Activated gamma-delta T cell (primary cell): ENCODE data around the gene EXOC3.

Experiments
- DNase-seq: peaks from one replicate; lab custom pipeline; 2025; lab: John Stamatoyannopoulos, UW

Gene EXOC3

DNA sequence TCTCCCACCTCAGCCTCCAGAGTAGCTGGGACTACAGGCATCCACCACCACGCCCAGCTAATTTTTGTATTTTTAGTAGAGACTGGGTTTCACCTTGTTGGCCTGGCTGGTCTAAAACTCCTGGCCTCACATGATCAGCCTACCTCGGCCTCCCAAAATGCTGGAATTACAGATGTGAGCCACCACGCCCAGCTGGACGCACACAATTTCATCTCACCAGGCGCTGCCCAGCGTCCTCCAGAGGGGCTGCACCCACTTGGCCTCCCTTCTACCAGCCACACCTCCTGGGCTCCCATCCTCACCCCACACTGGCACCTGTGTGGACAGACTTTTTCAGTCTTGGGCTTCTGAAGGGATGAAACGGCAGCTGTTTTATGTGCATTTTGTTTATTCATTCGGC is 3.8 kb upstream of the EXOC3 start:
- no peak for DNase-seq

DNA sequence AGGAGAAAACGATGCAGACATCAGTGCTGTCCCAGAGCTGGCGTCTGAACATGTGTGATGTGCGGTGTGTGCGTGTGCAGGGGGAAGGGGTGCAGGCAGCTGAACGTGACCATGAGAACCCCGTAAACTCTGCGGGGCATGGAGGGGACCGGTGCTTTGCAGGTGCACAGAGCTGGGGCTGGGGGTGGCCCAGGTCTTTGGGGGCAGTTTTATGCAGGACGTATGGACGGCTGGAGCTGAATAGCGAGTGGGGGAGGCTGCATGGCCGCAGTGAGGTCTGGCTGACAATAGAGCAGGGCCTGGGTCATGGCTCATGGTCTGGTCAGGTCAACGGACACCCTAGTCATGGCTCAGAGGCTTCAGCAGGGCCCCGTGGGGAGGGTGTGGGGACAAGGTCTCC is 3.3 kb upstream of the EXOC3 start:
- no peak for DNase-seq

DNA sequence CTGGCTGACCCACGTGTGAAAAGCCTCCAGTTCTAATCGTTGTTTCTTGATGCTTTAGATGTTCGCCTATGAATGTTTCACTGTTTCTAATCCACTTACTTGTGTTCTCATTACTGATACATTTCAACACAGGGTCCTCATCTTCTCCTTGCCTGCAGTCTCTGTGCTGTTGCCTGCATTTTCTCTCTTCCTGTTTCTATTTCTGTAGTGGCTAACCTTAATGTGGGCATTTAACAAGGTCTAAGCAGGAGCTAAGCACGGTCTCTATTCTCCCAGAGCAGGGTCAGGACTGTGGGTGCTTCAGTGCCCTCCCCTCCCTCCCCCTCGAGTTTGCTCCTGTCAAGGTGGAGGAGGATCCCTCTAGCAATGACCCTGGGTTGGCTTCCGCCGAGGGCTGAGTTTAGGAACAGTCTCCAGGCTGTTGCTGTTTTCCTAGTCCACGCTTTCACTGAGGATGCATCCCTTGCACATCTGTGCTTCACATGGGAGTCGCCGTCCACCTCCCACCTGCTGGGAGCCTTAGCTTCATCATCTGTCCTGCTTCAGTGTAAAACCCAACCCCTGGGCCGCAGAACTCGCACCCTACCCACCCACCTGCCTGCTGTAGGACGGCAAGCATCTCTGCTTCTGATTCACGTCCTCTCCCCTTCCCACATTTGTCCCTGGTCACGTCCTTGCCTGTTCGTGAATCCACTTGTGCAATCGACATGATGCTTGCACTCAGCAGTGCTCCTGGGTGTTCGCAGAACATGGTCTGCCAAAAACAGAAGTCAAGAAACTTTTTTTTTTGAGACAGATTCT is 2.4 kb upstream of the EXOC3 start:
- DNase-seq = no peak

DNA sequence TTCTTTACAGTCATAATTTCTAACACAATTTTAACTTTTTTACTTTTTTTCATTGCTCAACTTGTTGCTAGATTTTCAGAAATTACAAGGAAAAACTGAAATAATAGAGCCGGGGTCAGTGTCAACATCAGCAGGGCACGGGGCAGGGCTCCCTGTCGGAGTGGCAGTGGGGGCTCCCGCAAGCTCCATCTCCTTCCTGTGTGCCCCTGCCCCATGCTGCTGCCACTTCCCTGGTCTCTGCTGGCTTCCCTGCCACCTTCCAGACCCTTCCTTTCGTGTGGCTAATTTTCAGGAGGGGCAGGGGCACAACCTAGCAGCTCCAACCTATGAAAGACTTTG is 1.0 kb upstream of the EXOC3 start:
- no peak for DNase-seq

DNA sequence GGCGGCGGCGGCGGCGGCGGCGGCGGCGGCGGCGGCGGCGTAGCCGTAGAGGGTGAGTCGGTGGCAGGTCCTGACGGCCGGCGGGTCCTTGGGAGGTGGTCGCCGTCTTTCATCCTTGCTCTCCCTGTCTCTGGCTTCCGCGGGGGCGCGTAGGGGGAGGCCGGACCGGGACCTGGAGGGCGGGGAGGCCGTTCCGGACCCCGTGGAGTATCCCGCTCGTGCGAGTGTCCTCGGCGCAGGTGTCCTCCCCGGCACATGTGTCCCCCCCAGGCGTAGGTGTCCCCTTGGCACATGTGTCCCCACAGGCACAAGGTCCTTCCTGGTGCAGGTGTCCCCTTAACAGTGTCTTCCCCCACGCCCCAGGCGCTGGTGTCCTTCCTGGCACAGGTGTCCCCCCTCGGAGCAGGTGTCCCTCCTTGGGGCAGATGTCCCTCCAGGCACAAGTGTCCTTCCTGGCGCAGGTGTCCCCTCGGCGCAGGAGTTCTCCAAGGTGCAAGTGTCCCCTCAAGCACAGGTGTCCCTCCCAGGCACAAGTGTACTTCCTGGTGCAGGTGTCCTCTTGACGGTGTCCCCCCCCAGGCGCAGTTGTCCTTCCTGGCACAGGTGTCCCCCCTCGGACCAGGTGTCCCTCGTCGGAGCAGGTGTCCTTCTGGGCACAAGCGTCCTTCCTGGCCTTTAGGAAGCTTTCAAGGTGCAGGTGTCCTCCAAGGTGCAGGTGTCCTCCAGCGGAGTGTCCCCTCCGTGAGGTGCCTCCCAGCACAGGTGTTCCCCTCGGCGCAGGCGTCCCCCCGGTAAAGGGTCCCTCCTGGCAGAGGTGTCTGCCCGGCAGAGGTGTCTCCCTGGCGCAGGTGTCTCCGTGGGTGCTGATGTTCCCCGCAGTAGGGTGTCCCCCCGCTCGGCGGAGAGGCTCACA is 519 bp downstream of the EXOC3 start:
- DNase-seq = no peak

DNA sequence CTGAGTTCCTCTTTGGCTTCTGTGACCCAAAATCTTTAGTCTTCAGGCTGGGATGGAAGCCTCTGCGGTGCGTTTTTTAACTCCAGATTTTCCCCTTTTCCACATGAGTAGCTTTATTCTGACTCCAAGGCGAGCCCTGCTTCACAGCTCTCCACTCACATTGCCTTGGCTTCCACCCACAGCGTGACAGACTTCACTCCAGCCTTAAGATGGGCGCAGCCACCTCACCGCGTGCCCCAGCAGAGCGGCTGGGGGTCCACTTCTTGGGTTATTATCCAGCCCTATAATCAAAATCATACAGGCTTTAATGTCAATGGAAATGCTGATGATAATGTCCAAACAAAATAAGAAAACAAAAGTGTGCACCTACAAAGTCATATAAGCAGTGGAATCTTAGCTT is 1.2 kb downstream of the EXOC3 start:
- no peak for DNase-seq

DNA sequence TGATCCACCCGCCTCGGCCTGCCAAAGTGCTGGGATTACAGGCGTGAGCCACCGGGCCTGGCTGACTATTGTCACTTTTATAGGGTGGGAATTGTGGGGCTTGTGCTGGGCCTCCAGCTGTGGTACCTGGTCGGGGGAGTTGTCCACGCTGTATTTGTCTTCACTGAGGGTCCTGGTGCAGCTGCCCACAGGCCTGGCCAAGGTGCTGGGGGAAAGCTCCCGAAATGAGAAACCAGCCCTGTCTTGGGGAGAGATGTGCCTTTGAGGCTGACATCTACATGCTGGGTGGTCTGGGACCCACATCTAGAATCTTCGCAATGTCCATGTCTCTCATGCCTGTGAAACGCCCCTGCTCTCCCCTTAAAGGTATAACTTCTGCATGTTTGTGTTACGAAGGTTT is 2.6 kb downstream of the EXOC3 start:
- no peak for DNase-seq

DNA sequence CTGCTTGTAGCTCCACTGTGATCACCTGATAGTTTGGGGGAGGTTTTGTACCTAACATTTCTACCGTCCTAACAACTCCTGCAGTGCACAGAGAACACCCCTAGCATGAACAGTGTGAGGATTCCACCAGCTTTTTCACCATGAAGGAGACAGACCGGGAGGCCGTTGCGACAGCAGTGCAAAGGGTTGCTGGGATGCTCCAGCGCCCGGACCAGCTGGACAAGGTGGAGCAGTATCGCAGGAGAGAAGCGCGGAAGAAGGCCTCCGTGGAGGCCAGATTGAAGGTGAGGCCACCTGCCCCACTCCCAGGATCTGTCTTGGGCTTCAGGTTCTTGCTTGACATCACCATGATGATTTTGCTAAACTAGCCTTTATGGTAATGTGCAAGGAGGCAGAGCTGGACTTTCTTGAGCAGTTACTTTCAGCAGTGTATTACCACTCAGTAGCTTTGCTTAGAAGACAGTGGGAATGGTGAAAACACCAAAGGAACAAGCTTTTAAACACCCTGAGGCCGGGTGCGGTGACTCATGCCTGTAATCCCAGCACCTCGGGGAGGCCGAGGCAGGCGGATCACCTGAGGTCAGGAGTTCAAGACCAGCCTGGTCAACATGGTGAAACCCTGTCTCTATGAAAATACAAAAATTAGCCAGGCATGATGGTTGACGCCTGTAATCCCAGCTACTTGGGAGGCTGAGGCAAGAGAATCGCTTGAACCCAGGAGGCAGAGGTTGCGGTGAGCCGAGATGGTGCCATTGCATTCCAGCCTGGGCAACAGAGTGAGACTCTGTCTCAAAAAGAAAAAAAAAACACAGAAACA is 3.3 kb downstream of the EXOC3 start:
- no peak for DNase-seq

DNA sequence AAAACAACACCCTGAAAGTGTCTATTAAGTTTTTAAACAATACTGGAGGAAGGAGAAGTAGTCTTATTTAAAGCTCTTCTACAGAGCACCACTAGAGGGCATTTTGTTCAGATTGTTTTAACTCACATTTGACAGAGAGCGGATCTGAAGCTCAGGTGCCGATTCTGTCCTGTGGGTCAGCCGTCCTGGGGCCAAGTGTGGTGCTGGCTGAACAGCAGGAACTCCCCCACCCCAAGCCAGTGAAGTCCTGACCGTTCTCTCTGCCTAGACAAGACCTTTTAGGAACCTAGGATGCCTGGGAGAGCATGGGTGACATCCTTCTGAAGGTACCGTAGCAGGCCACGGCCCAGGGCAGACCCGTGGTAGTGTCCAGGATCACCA is 3.9 kb downstream of the EXOC3 start:
- no peak for DNase-seq

DNA sequence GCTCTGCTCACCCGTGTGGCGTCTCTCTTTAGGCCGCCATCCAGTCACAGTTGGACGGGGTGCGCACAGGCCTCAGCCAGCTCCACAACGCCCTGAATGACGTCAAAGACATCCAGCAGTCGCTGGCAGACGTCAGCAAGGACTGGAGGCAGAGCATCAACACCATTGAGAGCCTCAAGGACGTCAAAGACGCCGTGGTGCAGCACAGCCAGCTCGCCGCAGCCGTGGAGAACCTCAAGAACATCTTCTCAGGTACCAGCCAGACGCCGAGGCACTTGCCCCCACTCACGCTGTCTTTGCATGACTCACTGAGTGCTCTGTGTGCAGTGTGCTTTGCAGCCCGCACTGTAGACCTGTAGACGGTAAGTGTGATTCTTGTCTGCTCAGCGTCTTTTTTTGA is 4.5 kb downstream of the EXOC3 start:
- DNase-seq = no peak

DNA sequence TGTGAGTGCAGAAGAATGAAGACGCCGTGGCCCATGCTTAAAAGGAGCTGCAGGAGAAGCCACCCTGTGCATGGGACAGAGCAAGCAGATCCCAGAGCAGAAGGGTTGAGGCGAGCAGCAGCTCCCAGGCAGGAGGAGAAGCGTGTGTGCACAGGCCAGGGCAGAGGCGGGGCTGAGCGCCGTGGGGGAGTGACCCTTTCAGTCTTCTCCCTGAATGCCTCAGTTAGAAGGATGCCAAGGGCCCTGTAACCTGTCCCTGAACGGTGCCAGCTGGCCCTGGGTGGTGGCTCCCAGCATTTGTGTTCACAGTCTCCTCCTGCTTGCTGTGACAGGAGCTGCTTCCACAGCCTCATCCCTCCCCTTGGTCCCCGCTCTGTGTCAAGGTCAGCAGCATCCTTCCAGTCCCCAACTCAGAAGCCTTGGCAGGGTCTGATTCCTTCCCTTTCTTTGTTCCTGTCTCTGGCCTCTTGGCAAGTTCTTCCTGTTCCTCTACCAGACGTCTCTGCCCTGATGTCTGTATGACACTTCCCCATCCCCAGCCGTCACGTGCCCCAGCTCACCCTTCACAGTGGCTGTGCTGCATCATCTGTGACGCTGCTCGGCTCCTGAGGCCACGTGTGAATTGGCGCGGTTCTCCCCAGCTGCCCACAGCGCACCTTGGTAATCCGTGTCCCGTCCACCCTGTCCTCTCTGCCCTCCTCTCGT is 5.2 kb downstream of the EXOC3 start:
- no peak for DNase-seq

DNA sequence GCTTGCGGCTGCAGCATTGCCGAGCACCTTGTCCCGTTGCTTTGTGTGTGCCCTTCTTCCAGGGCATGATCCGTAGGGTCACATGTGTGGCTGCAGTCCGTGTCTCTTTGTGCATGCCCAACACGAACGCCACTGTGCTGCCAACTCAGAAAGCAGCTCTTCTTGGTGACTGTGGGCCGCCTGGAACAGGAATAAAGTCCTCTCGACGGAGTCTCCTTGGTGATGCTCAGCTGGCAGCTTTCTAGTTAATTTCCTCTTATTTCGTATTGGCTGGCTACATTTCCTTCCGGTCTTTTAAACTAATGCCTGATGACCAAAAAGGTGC is 5.8 kb downstream of the EXOC3 start:
- DNase-seq = no peak

DNA sequence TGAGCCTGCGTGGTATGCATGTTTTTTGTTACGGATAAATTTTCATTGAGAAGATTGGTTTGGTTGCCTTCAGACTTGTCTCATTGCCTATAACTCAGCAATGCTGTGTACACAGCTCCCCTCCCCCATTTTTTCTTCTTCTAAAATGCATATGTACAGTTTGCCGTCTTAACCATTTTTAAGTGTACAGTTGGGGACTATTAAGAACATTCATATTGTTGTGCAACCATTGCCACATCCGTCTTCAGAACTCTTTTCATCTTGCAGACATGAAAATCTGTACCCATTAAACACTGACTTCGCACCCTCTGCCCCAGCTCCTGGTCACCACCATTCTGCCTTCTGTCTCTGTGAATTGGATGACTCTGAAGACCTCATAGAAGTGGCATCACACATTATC is 6.2 kb downstream of the EXOC3 start:
- DNase-seq = no peak

DNA sequence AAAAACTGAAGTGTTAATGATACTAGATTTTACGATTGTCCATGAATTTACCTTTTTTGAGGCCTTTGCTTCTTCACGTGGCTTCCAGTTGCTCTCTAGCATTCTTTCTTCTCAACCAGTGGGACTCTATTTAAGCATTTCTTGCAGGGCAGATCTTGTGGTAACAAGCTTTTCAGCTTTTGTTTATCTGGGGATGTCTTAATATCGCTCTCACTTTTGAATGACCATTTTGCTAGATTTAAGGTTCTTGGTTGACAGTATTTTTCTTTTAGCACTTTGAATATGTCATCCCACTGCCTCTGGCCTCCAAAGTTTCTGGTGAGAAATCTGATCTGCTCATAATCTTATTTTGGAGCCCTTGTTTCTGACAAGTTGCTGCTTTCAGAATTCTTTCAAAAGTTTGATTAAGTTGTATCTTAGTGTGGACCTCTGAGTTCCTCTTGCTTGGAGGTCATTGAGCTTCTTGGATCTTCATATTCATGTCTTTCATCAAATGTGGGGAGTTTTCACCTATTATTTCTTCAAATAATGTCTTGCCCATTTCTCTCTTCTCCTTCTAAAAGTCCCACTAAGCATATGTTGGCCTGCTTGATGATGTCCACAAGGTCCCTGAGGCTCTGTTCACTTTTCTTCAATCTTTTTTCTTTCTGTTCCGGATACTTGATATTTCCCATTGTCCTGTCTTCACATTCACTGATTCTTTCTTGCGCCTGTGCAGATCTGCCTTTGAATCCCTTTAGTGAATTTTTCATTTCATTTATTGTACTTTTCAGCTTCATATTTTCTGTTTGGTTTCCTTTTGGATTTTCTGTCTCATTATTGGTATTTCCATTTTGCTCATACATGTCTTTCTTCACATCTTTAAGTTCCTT is 8.8 kb downstream of the EXOC3 start:
- no peak for DNase-seq

DNA sequence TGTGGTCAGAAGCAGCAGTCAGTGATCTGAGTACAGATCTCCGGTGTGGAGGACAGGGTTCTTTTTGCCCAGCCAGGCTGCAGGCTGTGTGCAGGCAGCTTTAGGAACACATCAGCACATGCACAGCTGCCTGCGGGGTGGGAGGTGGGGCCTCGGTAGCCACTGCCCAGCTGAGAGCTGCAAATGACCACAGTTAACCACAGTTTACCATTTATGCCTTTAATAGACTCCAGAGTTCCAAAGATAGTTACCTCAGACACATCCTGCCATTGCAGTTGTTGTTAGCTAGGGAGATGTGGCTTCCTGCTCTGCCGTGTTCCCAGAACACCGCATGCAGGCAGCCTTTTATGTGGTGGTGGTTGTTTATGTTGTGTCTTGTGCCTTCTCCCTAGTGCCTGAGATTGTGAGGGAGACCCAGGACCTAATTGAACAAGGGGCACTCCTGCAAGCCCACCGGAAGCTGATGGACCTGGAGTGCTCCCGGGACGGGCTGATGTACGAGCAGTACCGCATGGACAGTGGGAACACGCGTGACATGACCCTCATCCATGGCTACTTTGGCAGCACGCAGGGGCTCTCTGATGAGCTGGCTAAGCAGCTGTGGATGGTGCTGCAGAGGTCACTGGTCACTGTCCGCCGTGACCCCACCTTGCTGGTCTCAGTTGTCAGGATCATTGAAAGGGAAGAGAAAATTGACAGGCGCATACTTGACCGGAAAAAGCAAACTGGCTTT is 10.2 kb downstream of the EXOC3 start:
- no peak for DNase-seq

DNA sequence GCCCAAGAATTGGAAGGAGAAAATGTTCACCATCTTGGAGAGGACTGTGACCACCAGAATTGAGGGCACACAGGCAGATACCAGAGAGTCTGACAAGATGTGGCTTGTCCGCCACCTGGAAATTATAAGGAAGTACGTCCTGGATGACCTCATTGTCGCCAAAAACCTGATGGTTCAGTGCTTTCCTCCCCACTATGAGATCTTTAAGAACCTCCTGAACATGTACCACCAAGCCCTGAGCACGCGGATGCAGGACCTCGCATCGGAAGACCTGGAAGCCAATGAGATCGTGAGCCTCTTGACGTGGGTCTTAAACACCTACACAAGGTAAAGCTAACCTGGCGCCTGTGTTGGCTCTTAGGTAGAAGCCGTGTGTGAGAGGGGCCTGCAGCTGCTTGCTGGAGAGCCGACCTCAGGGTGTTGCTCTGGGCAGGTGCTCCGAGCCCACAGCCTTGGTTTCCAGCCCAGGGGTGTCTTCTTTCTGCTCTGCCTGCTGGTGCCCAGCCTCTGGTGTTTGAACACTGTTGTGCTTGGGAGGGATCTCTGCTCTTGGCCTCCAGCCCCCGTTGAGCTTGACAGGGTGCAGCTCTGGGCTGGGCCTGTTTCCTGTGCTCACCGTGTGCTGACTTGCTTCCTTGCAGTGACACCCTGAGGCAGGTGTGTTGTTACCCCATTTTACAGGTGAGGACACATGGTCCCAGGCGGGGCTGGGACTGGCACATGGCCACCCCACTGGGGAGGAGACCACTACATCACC is 10.9 kb downstream of the EXOC3 start:
- no peak for DNase-seq

DNA sequence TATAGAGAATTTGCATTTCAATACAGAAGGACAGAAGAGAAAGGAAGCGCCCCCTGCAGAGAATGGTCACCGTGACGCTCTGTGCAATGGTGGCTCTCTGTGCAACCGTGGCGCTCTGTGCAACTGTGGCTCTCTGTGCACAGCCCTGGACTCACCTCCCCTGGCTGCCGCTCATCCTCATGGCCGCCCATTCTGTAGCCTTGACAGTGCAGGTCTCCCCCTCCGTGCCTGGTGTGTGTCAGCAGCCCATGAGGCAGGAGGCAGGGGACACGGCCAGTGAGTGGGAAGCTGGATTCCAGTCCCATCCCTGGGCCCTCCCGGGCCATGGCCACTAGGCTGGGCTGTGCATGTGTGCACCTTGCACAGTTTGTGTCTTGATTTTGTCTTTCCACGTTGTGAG is 12.0 kb downstream of the EXOC3 start:
- no peak for DNase-seq

DNA sequence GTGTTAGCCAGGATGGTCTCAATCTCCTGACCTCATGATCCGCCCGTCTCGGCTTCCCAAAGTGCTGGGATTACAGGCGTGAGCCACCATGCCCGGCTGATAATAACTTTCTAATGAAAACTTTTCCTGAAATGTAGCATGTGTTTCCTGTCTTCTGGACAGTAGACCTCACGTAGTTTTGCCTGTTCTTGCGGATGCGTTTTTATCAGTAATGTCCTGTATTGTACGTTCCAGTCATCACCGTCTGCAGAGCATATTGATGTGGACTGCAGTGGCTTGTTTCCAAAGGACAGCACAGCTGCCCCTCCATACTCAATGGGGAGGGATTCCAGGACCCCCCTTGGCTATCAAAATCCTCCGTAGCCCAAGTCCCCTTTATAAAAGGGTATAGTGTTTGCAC is 12.8 kb downstream of the EXOC3 start:
- no peak for DNase-seq

DNA sequence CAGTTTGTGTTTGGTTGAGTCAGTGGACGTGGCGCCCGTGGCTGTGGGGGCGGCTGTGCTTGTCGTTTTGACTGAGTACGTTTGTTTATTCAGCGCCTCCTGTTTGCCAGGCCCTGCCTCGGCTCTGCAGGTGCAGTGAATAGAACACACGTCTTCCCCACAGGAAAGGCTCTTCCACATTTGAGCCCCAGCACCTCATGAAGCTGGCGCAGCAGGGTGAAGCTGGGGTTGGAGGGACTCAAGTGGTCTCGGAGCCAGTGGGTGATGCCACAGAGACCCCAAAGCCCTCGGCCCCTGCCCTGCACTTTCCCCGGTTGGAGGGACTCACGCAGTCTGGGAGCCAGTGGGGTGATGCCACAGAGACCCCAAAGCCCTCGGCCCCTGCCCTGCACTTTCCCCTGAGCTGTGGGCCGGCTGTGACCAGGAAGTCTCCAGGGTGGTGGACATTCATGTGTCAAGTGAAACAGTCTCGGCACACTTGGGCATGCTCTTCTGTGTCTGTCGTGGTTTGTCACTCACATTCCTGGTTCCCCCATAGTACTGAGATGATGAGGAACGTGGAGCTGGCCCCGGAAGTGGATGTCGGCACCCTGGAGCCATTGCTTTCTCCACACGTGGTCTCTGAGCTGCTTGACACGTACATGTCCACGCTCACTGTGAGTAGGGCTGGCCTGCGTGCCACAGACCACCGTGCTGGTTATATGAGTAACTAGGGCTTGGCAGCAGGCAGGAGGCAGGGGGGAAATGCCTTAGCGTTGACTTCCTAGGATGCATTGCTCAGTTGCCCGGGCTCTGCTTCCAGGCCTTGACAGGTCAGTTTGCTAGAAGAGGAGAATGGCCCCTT is 13.6 kb downstream of the EXOC3 start:
- no peak for DNase-seq
